ENCODE measurements around the gene MMP23B.

DNA sequence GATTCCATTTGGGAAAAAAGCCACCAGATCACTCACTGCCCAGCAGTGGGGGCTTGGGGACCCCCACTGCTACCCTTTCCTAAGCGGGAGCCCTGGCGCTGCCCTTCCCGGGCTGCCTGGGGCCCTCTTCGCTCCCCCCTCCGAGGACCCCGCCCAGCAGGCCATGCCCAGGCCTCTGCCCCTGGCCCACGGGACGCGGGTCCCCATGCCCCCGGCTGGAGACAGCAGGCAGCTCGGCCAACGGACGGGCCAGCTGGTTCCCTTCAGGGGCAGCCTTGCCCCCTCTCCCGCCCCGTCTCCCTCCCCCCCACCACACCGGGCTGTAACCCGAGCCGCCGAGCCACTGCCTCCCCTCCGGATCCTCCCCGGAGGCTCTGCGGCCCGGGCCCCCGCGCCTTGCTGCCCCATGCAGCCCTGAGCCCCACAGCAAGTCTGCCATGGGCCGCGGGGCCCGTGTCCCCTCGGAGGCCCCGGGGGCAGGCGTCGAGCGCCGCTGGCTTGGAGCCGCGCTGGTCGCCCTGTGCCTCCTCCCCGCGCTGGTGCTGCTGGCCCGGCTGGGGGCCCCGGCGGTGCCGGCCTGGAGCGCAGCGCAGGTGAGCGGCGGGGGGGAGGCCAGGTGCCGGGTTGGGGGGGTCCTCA is at the start of gene MMP23B:
- no peak for TF ChIP-seq CTCF (IDR thresholded peaks at IDR 0.05)
- no peak for TF ChIP-seq POLR2A (IDR thresholded peaks at IDR 0.05)

Measured in sigmoid colon (tissue), 3 donors.